ENCODE results near the gene SORCS2. TPM values are rescaled to one million over a fixed set of nuclear protein-coding genes. Genes with fewer than 3 reads are reported as not detected.

Gene SORCS2
- total and polyA plus RNA-seq, 2 of the 8 experiments (the other 6 are each of a cell fraction or from before 2014, with no cell fraction given), result 0.36 to 1.8 TPM

GRCh38 chr4:7731437-7731836, 539.1 kb downstream of the SORCS2 start:
- CTCF ChIA-PET (ENCODE audit: partially characterized antibody), result interaction anchor here (1.2 kb wide), 1 partner anchor 9 kb away, joined by 3 read pairs; no protein-coding TSS in a partner anchor

More at GRCh38 chr4:7731437-7731836, 539.1 kb downstream of the SORCS2 start:
- WGBS, 2 experiments (ENCODE audit: extremely low coverage in 1 of 2, insufficient coverage in 1 of 2, insufficient read length in 1 of 2, insufficient replicate concordance in 2 of 2, low coverage in 1 of 2, low lambda C conversion rate in 2 of 2, missing lambda C conversion rate in 1 of 2), result 94% methylated on average over 4 of the region's 4 CpGs; no CpG with 5 or more reads in 1 of the 2 experiments
- Histone ChIP-seq H3K4ac (replicated peaks; ENCODE audit: insufficient read length, low read depth, low read length) (no peak overlapping the region), H3K36me3 (ENCODE audit: control insufficient read depth in 2 of 4, insufficient read depth in 4 of 4, low read length in 3 of 4) (no peaks in the 10 kb centered on the region), H3K4me1 (replicated peaks in 1 of 4; ENCODE audit: control insufficient read depth in 3 of 4, insufficient read depth in 4 of 4, low read length in 3 of 4) (no peaks in the 10 kb centered on the region; a peak in 2 of 7 replicates), H4K8ac (ENCODE audit: extremely low read depth, insufficient read depth, low read length) (no peak overlapping the region), H3K79me2 (ENCODE audit: control insufficient read depth in 1 of 2, insufficient read depth in 2 of 2, low read length in 2 of 2) (no peaks in the 10 kb centered on the region), H2AFZ (ENCODE audit: low read length) (no peak overlapping the region), H3K4me2 (ENCODE audit: insufficient read depth in 1 of 2, low read depth in 2 of 2, low read length in 2 of 2) (no peak overlapping the region), H3K56ac (replicated peaks; ENCODE audit: insufficient read length, low read depth, low read length) (no peak overlapping the region), H2AK5ac (ENCODE audit: low read depth, low read length) (no peak overlapping the region), H2BK20ac (ENCODE audit: low read length) (no peak overlapping the region), H3K23ac (ENCODE audit: insufficient read length) (no peak overlapping the region), H3K4me3 (ENCODE audit: extremely low read depth in 1 of 4, insufficient read depth in 2 of 4, low read depth in 3 of 4, low read length in 4 of 4) (no peak overlapping the region), H2BK5ac (ENCODE audit: low read depth, low read length) (no peak overlapping the region), H3K27ac (ENCODE audit: low read depth, low read length) (no peak overlapping the region), H4K91ac (replicated peaks; ENCODE audit: insufficient read length, low read length) (no peak overlapping the region), H3K14ac (ENCODE audit: insufficient read length) (no peak overlapping the region), H3K18ac (ENCODE audit: extremely low read depth, low read length) (no peak overlapping the region), H2BK15ac (ENCODE audit: low read length) (no peak overlapping the region), H4K20me1 (replicated peaks in 1 of 2; ENCODE audit: control insufficient read depth in 1 of 2, insufficient read depth in 2 of 2, low read length in 2 of 2) (no peaks in the 10 kb centered on the region), H3K23me2 (ENCODE audit: low read depth, low read length) (no peaks in the 10 kb centered on the region), H3K9ac (replicated peaks in 1 of 4; ENCODE audit: extremely low read depth in 1 of 4, low read depth in 3 of 4, low read length in 3 of 4) (no peak overlapping the region), H2BK120ac (replicated peaks; ENCODE audit: low read depth, low read length) (no peak overlapping the region), H3K9me3 (ENCODE audit: insufficient read depth in 2 of 2, low read depth in 1 of 2, low read length in 1 of 2) (no peaks in the 10 kb centered on the region), H4K5ac (ENCODE audit: insufficient read length, low read depth, low read length) (no peak overlapping the region), H3K27me3 (replicated peaks in 1 of 4; ENCODE audit: control insufficient read depth in 3 of 4, extremely low read depth in 1 of 4, insufficient read depth in 3 of 4, low read length in 3 of 4) (0 out of 7 replicates have a peak, but pooled peaks cover 0 to 2% (median 0%) of the 10 kb centered on the region in 4 experiments), H3K79me1 (ENCODE audit: low read depth, low read length) (no peaks in the 10 kb centered on the region), H2BK12ac (ENCODE audit: low read depth, low read length) (no peak overlapping the region)
- POLR2A ChIA-PET (ENCODE audit: partially characterized antibody), result interaction anchor here (1.3 kb wide), 1 partner anchor 9 kb away, joined by 3 read pairs; no protein-coding TSS in a partner anchor
- DNase-seq (ENCODE audit: low read depth in 1 of 2, low spot score in 2 of 2), result no peak
- TF ChIP-seq RBBP5 (IDR thresholded peaks at IDR 0.05; ENCODE audit: borderline replicate concordance, low read depth, low read length), result no peak
- FAIRE-seq, result no peak
